GDM1 (cell line): Measurements from ENCODE around the gene ACR.
"Not testable (repeated sequence)": the region's sequence is repeated elsewhere in the genome, so short reads cannot be mapped to it uniquely, and the experiment has no call there.

ENCODE experiments used
- DNase-seq: peaks from one replicate; lab custom pipeline; 2025; lab: John Stamatoyannopoulos, UW

Gene ACR

DNA sequence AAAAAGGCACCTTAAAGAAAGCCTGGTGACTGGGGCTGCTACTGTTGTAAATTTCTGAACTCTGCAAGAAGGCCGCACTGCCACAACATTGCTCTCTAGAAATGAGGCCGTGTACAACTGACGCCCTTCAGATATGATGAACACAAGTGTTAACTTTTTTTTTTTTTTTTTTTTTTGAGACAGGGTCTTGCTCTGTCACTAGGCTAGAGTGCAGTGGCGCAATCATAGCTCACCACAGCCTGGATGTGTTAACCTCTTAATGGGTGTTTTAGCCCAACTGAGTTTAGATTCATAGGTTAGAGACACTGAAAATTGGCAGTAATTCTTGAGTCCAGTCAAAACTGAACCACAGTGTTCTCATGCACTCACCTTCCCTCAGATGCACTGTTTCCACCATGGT, 42.2 kb downstream of the ACR start:
- DNase-seq: not testable (repeated sequence)

GRCh38 chr22:50782253-50782652, 44.2 kb downstream of the ACR start:
- DNase-seq: not testable (repeated sequence)

DNA sequence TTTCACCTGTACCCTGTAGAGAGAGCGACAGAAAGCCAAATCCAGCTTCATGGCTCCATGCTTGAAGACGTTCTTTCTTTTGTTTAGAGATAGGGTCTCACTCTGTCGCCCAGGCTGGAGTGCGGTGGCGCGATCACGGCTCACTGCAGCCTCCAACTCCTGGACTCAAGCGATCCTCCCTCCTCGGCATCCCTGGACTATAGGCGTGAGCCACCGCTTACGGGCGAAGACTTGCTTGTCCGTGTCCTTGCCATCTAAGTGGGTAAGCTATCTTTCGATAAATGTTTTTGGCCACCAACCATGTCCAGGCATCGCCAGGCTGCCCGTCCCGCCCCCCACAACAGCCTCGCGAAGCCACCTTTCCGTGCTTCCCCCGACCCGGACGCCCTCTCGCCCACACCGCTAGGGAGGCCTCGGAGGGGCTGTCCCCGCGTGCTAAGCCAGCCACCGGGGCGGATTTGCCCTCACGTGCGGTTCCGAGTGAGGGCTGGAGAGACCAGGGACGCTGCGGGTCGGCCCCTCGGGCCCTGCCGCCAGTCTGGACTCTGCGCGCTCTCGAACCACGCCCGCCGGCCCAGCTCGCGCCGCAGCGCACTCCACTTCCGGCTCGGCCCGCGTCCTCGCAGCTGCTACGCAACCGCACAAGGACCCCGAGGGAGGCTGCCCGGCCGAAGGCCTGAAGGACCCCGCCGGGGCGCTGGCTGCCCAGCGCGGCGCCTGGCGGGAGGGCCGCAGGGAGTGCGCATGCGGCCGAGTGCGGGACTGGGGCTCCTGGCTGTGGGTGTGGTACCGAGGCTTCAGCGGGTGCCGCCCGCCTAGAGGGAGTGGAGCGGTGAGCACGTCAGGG, 45.3 kb downstream of the ACR start, which contains the start of gene RABL2B:
TSS of gene RABL2B (minus strand) at position 604 of the 847 bp plus-strand sequence. CDS start 1,342 bp downstream, outside the sequence.
- peak; percentile 78 for DNase-seq

GRCh38 chr22:50783880-50784276, 45.9 kb downstream of the ACR start:
- DNase-seq: not testable (repeated sequence)

- not testable (repeated sequence) for DNase-seq
Measured at GRCh38 chr22:50785289-50785688, 47.3 kb downstream of the ACR start.

DNA sequence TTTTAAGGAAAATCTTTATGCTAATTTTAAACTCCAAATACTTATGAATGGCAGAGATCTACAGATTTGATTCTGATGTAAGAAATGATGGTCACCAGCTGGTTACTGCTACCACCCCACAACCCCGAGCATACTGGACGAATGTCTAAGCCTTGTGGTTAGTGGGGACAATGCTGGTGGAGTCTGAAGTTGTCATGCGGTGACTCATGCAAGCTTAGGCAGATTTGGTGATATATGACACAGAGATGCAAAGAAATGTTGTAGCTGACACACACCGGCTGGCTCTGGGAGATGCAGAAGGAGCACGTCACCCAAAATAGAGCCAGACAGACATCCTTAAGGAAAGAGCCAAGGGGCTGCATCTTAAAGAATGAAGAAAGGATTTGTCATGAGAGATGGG, 48.9 kb downstream of the ACR start:
- DNase-seq: not testable (repeated sequence)
